WTC11 (cell line): ENCODE measurements around the gene CFAP299. TPM values are rescaled to one million over a fixed set of nuclear protein-coding genes. Genes with fewer than 3 reads are reported as not detected.

Experiments
- ATAC-seq: fragments of 200-7000 bp; cut with Tn5 transposase; 2 replicates; pipeline ENCODE4 v1.10.0; 2021; ENCODE audit warnings: mild to moderate bottlenecking, moderate library complexity
- CTCF ChIA-PET: fragments of 300-600 bp; sonication (Branson Sonifier 250); formaldehyde crosslinking; loops from one replicate; lab custom pipeline; 2021; ENCODE audit warnings: antibody characterized with exemption; lab: Charles Lee
- POLR2A ChIA-PET: fragments of 350-600 bp; sonication (Branson Sonifier 250); formaldehyde crosslinking; loops from one replicate; lab custom pipeline; 2021; ENCODE audit warnings: antibody characterized with exemption; lab: Charles Lee
- DNase-seq: peaks from one replicate; pipeline ENCODE4 v3.0.0; 2021; ENCODE audit warnings: low spot score
- H3K27ac Mint-ChIP-seq: 2 replicates; pipeline ENCODE4 v1.8.0; 2021; ENCODE audit warnings: mixed read lengths
- H3K27me3 Mint-ChIP-seq: 2 replicates; pipeline ENCODE4 v1.8.0; 2021; ENCODE audit warnings: low read depth, mild to moderate bottlenecking, moderate library complexity, mixed read lengths
- H3K36me3 Mint-ChIP-seq: 2 replicates; pipeline ENCODE4 v1.8.0; 2021; ENCODE audit warnings: mixed read lengths
- H3K4me1 Mint-ChIP-seq: 2 replicates; pipeline ENCODE4 v1.8.0; 2022; ENCODE audit warnings: mixed read lengths
- H3K4me3 Mint-ChIP-seq: 2 replicates; pipeline ENCODE4 v1.8.0; 2021; ENCODE audit warnings: mild to moderate bottlenecking, moderate library complexity, mixed read lengths
- H3K9me3 Mint-ChIP-seq: 2 replicates; pipeline ENCODE4 v1.8.0; 2021; ENCODE audit warnings: mixed read lengths
- AR ChIP-seq: fragments of 250-450 bp; sonication (Bioruptor Pico); IDR thresholded peaks from 2 replicates; pipeline ENCODE4 v1.9.0; 2021; ENCODE audit warnings: mild to moderate bottlenecking
- CREB1 ChIP-seq: sonication (generic); formaldehyde crosslinking; IDR thresholded peaks from 2 replicates; pipeline ENCODE4 v1.8.0; 2023; ENCODE audit warnings: mild to moderate bottlenecking, missing genetic modification reagents
- E2F5 ChIP-seq: sonication (generic); formaldehyde crosslinking; IDR thresholded peaks from 2 replicates; pipeline ENCODE4 v1.8.1; 2022; ENCODE audit warnings: mild to moderate bottlenecking, moderate library complexity, missing genetic modification reagents
- ETV6 ChIP-seq: sonication (generic); formaldehyde crosslinking; IDR thresholded peaks from 2 replicates; pipeline ENCODE4 v1.8.1; 2022; ENCODE audit warnings: mild to moderate bottlenecking, missing genetic modification reagents
- FOXP1 ChIP-seq: sonication (generic); formaldehyde crosslinking; IDR thresholded peaks from 2 replicates; pipeline ENCODE4 v1.8.0; 2022; ENCODE audit warnings: missing genetic modification reagents, mild to moderate bottlenecking, moderate library complexity, borderline replicate concordance
- GRHL2 ChIP-seq: fragments of 250-450 bp; sonication (Bioruptor Pico); IDR thresholded peaks from 2 replicates; pipeline ENCODE4 v1.8.0; 2022; ENCODE audit warnings: mild to moderate bottlenecking, moderate library complexity; ENCODE audit not compliant: insufficient replicate concordance, severe bottlenecking
- GTF2I ChIP-seq: fragments of 250-450 bp; sonication (Bioruptor Pico); conservative IDR thresholded peaks from 2 replicates; pipeline ENCODE4 v1.4.0; 2021; ENCODE audit warnings: mild to moderate bottlenecking
- IRF2 ChIP-seq: sonication (generic); formaldehyde crosslinking; IDR thresholded peaks from 2 replicates; pipeline ENCODE4 v1.8.0; 2022; ENCODE audit warnings: low read depth, missing genetic modification reagents, borderline replicate concordance
- MLX ChIP-seq: sonication (generic); formaldehyde crosslinking; IDR thresholded peaks from 2 replicates; pipeline ENCODE4 v1.8.1; 2023; ENCODE audit warnings: mild to moderate bottlenecking, missing genetic modification reagents, moderate library complexity
- NR1H2 ChIP-seq: sonication (generic); formaldehyde crosslinking; IDR thresholded peaks from 2 replicates; pipeline ENCODE4 v1.9.0; 2021; ENCODE audit warnings: mild to moderate bottlenecking, moderate library complexity, missing genetic modification reagents
- PRRX2 ChIP-seq: fragments of 250-450 bp; sonication (Bioruptor Pico); IDR thresholded peaks from 2 replicates; pipeline ENCODE4 v1.8.0; 2021; ENCODE audit warnings: mild to moderate bottlenecking
- SMAD4 ChIP-seq: sonication (generic); formaldehyde crosslinking; IDR thresholded peaks from 2 replicates; pipeline ENCODE4 v1.8.0; 2022; ENCODE audit warnings: mild to moderate bottlenecking, missing genetic modification reagents
- TEAD1 ChIP-seq: sonication (generic); formaldehyde crosslinking; IDR thresholded peaks from 2 replicates; pipeline ENCODE4 v1.8.0; 2022; ENCODE audit warnings: mild to moderate bottlenecking, missing genetic modification reagents
- ZNF138 ChIP-seq: sonication (generic); formaldehyde crosslinking; conservative IDR thresholded peaks from 2 replicates; pipeline ENCODE4 v1.8.1; 2022; ENCODE audit warnings: mild to moderate bottlenecking, moderate library complexity, missing genetic modification reagents
- ZNF532 ChIP-seq: fragments of 250-450 bp; sonication (Bioruptor Pico); IDR thresholded peaks from 2 replicates; pipeline ENCODE4 v1.9.0; 2021; ENCODE audit warnings: mild to moderate bottlenecking, borderline replicate concordance
- ZNF671 ChIP-seq: fragments of 250-450 bp; sonication (Bioruptor Pico); IDR thresholded peaks from 2 replicates; pipeline ENCODE4 v1.8.0; 2021; ENCODE audit warnings: mild to moderate bottlenecking
- total RNA-seq: library from RNA; stranded (reverse); gene quantifications from 3 replicates; pipeline ENCODE4 v1.2.3, GENCODE V29; 2021
- TF ChIP-seq, protein P1 (sequence below): fragments of 200-600 bp; IDR thresholded peaks from 2 replicates; pipeline ENCODE4 v1.8.0; 2022; ENCODE audit warnings: antibody characterized with exemption
- TF ChIP-seq, protein P2 (sequence below): fragments of 250-450 bp; sonication (Bioruptor Pico); IDR thresholded peaks from 2 replicates; pipeline ENCODE4 v1.9.0; 2021; ENCODE audit warnings: moderate library complexity, mild to moderate bottlenecking, inconsistent platforms, borderline replicate concordance
- TF ChIP-seq, protein P3 (sequence below): sonication (generic); formaldehyde crosslinking; IDR thresholded peaks from 2 replicates; pipeline ENCODE4 v1.8.1; 2022; ENCODE audit warnings: missing genetic modification reagents, borderline replicate concordance
- TF ChIP-seq, protein P4 (sequence below): sonication (generic); formaldehyde crosslinking; IDR thresholded peaks from 2 replicates; pipeline ENCODE4 v1.8.0; 2022; ENCODE audit warnings: missing genetic modification reagents

CFAP299 gene
- total RNA-seq, 1 experiment from 2014 or later = not detected

GRCh38 chr4:80611678-80611979 lies 276.1 kb downstream of the CFAP299 start (continued):
- TF ChIP-seq, protein P1, sequence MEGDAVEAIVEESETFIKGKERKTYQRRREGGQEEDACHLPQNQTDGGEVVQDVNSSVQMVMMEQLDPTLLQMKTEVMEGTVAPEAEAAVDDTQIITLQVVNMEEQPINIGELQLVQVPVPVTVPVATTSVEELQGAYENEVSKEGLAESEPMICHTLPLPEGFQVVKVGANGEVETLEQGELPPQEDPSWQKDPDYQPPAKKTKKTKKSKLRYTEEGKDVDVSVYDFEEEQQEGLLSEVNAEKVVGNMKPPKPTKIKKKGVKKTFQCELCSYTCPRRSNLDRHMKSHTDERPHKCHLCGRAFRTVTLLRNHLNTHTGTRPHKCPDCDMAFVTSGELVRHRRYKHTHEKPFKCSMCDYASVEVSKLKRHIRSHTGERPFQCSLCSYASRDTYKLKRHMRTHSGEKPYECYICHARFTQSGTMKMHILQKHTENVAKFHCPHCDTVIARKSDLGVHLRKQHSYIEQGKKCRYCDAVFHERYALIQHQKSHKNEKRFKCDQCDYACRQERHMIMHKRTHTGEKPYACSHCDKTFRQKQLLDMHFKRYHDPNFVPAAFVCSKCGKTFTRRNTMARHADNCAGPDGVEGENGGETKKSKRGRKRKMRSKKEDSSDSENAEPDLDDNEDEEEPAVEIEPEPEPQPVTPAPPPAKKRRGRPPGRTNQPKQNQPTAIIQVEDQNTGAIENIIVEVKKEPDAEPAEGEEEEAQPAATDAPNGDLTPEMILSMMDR = no peak
- TF ChIP-seq E2F5 (CRISPR knock-in tag) (no peak), SMAD4 (no peak)

GRCh38 chr4:80613470-80613869 lies 277.9 kb downstream of the CFAP299 start:
- H3K36me3 Mint-ChIP-seq = no peaks in the 10 kb centered on the region
- peaks cover 12% of the 10 kb centered on the region for H3K4me1 Mint-ChIP-seq
- no peaks in the 10 kb centered on the region for H3K9me3 Mint-ChIP-seq
- H3K4me3 Mint-ChIP-seq = no peak overlapping the region
- ATAC-seq (no peak), DNase-seq (no peak)
- POLR2A ChIA-PET = no interaction called here
- H3K27me3 Mint-ChIP-seq = no peaks in the 10 kb centered on the region
- CTCF ChIA-PET = interaction anchor here (1.6 kb wide), 2 partner anchors 251 to 427 kb away, joined by 5 read pairs; no protein-coding TSS in a partner anchor
- no peak overlapping the region for H3K27ac Mint-ChIP-seq
- TF ChIP-seq, protein P2, sequence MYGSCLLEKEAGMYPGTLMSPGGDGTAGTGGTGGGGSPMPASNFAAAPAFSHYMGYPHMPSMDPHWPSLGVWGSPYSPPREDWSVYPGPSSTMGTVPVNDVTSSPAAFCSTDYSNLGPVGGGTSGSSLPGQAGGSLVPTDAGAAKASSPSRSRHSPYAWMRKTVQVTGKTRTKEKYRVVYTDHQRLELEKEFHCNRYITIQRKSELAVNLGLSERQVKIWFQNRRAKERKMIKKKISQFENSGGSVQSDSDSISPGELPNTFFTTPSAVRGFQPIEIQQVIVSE = no peak
- TF ChIP-seq, protein P3, sequence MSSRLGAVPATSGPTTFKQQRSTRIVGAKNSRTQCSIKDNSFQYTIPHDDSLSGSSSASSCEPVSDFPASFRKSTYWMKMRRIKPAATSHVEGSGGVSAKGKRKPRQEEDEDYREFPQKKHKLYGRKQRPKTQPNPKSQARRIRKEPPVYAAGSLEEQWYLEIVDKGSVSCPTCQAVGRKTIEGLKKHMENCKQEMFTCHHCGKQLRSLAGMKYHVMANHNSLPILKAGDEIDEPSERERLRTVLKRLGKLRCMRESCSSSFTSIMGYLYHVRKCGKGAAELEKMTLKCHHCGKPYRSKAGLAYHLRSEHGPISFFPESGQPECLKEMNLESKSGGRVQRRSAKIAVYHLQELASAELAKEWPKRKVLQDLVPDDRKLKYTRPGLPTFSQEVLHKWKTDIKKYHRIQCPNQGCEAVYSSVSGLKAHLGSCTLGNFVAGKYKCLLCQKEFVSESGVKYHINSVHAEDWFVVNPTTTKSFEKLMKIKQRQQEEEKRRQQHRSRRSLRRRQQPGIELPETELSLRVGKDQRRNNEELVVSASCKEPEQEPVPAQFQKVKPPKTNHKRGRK = no peak
- no peak for TF ChIP-seq ZNF138 (CRISPR knock-in tag)
- TF ChIP-seq GRHL2 = no peak
- no peak for TF ChIP-seq MLX (CRISPR knock-in tag)
- TF ChIP-seq PRRX2 (CRISPR knock-in tag) = no peak
- no peak for TF ChIP-seq ZNF532
- no peak for TF ChIP-seq CREB1 (CRISPR knock-in tag)
- no peak for TF ChIP-seq TEAD1 (CRISPR knock-in tag)
- TF ChIP-seq IRF2 (CRISPR knock-in tag) = no peak
- TF ChIP-seq ETV6 (CRISPR knock-in tag) = no peak
- TF ChIP-seq, protein P4, sequence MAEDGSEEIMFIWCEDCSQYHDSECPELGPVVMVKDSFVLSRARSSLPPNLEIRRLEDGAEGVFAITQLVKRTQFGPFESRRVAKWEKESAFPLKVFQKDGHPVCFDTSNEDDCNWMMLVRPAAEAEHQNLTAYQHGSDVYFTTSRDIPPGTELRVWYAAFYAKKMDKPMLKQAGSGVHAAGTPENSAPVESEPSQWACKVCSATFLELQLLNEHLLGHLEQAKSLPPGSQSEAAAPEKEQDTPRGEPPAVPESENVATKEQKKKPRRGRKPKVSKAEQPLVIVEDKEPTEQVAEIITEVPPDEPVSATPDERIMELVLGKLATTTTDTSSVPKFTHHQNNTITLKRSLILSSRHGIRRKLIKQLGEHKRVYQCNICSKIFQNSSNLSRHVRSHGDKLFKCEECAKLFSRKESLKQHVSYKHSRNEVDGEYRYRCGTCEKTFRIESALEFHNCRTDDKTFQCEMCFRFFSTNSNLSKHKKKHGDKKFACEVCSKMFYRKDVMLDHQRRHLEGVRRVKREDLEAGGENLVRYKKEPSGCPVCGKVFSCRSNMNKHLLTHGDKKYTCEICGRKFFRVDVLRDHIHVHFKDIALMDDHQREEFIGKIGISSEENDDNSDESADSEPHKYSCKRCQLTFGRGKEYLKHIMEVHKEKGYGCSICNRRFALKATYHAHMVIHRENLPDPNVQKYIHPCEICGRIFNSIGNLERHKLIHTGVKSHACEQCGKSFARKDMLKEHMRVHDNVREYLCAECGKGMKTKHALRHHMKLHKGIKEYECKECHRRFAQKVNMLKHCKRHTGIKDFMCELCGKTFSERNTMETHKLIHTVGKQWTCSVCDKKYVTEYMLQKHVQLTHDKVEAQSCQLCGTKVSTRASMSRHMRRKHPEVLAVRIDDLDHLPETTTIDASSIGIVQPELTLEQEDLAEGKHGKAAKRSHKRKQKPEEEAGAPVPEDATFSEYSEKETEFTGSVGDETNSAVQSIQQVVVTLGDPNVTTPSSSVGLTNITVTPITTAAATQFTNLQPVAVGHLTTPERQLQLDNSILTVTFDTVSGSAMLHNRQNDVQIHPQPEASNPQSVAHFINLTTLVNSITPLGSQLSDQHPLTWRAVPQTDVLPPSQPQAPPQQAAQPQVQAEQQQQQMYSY (CRISPR knock-in tag) = no peak
- TF ChIP-seq ZNF671 (CRISPR knock-in tag) = no peak
- TF ChIP-seq NR1H2 = no peak
- no peak for TF ChIP-seq AR
- TF ChIP-seq GTF2I (CRISPR knock-in tag) = no peak
- TF ChIP-seq FOXP1 (CRISPR knock-in tag) = no peak
